Measurements from ENCODE around the gene ATG16L1.

DNA sequence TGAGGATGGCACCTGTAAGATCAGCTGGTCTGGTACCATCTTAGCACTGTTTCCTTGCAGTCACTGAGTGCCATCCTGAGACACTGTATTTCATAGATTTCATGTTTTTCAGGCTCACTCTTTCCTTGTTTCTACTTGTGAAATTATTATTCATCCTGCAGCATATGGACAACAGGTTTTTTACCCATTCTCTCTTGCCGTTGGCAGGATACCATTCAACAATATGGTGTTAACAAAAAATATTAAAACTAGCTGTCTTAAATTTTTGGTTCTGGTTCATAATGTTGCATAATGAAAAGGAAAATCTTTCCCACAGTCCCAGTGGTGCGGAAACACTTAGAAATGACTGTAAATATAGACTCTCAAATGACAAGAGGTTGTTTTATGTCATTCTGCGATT lies 23.1 kb upstream of the ATG16L1 start:
- TF ChIP-seq, protein P1, sequence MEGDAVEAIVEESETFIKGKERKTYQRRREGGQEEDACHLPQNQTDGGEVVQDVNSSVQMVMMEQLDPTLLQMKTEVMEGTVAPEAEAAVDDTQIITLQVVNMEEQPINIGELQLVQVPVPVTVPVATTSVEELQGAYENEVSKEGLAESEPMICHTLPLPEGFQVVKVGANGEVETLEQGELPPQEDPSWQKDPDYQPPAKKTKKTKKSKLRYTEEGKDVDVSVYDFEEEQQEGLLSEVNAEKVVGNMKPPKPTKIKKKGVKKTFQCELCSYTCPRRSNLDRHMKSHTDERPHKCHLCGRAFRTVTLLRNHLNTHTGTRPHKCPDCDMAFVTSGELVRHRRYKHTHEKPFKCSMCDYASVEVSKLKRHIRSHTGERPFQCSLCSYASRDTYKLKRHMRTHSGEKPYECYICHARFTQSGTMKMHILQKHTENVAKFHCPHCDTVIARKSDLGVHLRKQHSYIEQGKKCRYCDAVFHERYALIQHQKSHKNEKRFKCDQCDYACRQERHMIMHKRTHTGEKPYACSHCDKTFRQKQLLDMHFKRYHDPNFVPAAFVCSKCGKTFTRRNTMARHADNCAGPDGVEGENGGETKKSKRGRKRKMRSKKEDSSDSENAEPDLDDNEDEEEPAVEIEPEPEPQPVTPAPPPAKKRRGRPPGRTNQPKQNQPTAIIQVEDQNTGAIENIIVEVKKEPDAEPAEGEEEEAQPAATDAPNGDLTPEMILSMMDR (IDR thresholded peaks at IDR 0.05) = no peak
- no peak for TF ChIP-seq POLR2A (IDR thresholded peaks at IDR 0.05)

Data from right lobe of liver (tissue), 4 donors.